A204.1 (cell line): ENCODE results near the gene DENND2A.
"Not testable (repeated sequence)": the region's sequence is repeated elsewhere in the genome, so short reads cannot be mapped to it uniquely, and the experiment has no call there.

ENCODE experiments used
- FAIRE-seq: peaks from 2 replicates; lab custom pipeline; 2012; peaks lifted over from hg19 to GRCh38; lab: Jason Lieb, UNC

DENND2A gene

GRCh38 chr7:140646931-140647647 lies 6.5 kb upstream of the DENND2A start:
- FAIRE-seq = no peak

GRCh38 chr7:140645166-140645900 lies 4.7 kb upstream of the DENND2A start:
- FAIRE-seq = no peak

GRCh38 chr7:140644761-140645160 lies 4.1 kb upstream of the DENND2A start:
- not testable (repeated sequence) for FAIRE-seq

GRCh38 chr7:140643416-140643815 lies 2.8 kb upstream of the DENND2A start:
- no peak for FAIRE-seq

- no peak for FAIRE-seq
Observed at GRCh38 chr7:140641524-140642195, 1.0 kb upstream of the DENND2A start.

GRCh38 chr7:140640060-140640637 lies 464 bp downstream of the DENND2A start:
- FAIRE-seq = no peak

GRCh38 chr7:140639366-140640053 lies 1.1 kb downstream of the DENND2A start:
- no peak for FAIRE-seq

GRCh38 chr7:140638173-140638791 lies 2.3 kb downstream of the DENND2A start:
- no peak for FAIRE-seq

- no peak for FAIRE-seq
Observed at GRCh38 chr7:140637400-140637799, 3.2 kb downstream of the DENND2A start.

GRCh38 chr7:140635816-140636215 lies 4.8 kb downstream of the DENND2A start:
- no peak for FAIRE-seq

- no peak for FAIRE-seq
Observed at GRCh38 chr7:140635345-140635744, 5.3 kb downstream of the DENND2A start.

- FAIRE-seq = no peak
Observed at GRCh38 chr7:140631602-140632001, 9.0 kb downstream of the DENND2A start.

GRCh38 chr7:140631021-140631420 lies 9.6 kb downstream of the DENND2A start:
- no peak for FAIRE-seq

GRCh38 chr7:140625908-140626868 lies 14.4 kb downstream of the DENND2A start:
- no peak for FAIRE-seq

- FAIRE-seq = not testable (repeated sequence)
Observed at GRCh38 chr7:140625192-140625558, 15.4 kb downstream of the DENND2A start.

- FAIRE-seq = no peak
Observed at GRCh38 chr7:140624392-140625191, 16.0 kb downstream of the DENND2A start.

- no peak for FAIRE-seq
Observed at GRCh38 chr7:140623980-140624379, 16.6 kb downstream of the DENND2A start.

- no peak for FAIRE-seq
Observed at GRCh38 chr7:140621401-140622021, 19.1 kb downstream of the DENND2A start.

GRCh38 chr7:140619915-140620510 lies 20.6 kb downstream of the DENND2A start:
- not testable (repeated sequence) for FAIRE-seq
